CD4-positive, alpha-beta T cell treated with Interleukin-17A for 4 hours (primary cell): ENCODE data around the gene HM13.
"Not testable (repeated sequence)": the region's sequence is repeated elsewhere in the genome, so short reads cannot be mapped to it uniquely, and the experiment has no call there.

ENCODE experiments used
- DNase-seq: peaks from one replicate; pipeline ENCODE4 v3.0.0-alpha.2; 2020; ENCODE audit warnings: mixed read lengths

Gene HM13

DNA sequence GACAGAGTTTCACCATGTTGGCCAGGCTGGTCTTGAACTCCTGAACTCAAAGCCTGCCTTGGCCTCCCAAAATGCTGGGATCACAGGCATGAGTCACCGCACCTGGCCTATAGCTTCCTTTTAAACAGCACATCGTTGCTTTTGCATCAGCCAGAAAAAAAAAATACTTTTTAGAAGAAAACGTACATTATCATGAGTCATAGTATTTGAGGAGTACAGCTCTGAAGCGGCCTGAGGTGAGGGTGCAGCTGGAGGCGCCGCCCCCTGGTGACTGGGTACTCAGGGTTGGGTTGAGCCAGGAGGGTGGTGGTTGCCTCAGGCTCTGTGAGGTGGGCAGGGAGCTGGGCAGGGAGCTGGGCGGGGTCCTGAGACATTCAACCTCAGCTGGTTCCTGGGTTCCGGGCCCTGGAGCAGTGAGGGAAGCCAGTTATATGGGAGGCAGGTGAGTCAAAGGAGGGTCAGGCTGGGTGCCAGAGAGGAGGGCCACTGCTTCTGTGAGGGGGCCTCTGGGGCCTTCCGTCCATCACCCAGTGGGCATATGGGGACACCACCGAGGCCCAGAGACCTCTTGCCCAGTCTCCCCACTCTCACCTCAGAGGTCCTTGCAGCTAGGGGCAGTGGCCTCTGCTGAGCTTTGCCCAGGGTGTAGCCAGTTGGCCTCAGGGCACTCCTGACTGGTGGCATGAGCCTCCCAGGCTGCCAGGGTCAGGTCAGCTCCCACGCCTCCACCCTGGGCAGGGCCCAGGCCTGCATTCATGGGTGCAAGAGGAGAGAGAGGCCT is 79.2 kb downstream of the HM13 start:
- no peak for DNase-seq

DNA sequence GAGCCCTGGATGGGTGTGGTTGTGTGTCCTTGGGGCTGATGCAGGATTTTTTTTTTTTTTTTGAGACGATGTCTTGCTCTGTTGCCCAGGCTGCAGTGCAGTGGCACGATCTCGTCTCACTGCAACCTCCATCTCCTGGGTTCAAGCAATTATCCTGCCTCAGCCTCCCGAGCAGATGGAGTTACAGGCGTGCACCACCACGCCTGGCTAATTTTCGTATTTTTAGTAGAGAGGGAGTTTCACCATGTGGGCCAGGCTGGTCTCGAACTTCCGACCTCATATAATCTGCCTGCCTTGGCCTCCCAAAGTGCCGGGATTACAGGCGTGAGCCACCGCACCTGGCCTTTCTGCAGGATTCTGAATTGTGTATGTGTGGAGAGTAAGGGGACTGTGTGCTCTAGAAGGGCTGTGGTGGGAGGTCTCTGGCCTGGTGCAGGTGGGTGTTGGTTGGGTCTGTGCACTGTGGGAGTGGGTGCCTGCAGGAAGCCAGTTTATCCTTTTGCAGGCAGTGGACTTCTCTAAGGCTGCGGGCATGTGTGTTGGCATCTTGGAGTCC is 79.8 kb downstream of the HM13 start:
- DNase-seq = no peak

DNA sequence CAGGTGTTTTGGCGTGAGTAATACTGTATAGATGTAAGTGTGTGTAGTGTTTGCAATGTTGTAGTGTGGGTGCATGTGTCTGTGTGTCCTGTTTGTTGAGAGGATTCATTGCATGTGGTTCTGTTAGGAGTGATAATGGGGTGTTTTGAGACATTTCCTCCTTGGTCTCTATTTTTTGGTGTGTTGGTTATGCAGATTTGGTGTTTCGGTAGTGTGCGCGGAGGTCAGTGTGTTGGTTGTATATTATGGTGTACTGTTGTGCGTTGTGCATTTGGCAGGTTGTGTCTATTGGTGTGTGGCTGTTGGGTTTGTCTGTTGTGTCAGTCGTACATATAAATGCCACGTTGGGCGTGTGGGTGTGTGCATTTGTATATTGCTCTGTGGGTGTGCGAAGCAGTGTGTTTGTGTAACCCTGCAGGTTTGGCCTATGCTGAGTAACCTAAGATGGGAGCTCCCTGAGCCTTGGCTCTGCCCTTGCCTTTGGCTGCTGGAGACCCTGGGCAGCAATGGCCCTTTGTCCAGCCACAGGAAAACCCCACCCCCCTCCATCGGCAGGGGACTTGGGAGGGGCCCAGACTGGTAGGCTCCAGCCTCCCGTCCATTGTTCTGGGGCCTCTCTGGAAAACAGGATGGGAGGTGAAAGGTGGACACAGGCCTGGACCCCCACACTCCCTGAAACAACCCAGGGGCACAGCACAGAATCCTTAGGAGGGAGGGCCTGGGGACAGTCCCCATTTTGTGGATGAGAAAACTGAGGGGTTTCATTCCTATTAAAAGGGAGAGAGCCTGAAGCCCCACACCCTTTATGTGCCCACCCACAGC is 80.5 kb downstream of the HM13 start:
- no peak for DNase-seq

DNA sequence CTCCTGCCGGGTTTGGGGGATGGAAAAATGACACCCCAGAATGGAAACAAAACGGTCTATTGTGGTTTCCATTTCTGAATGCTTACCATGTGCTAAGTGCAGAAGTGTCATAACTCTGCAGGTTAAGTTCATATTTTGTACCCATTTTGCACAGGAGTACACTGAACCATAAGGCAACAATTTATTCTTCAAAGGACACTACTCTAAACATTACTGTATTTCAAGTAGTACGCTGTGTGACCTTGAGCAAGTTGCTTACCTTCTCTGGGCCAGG is 81.1 kb downstream of the HM13 start:
- DNase-seq = no peak

DNA sequence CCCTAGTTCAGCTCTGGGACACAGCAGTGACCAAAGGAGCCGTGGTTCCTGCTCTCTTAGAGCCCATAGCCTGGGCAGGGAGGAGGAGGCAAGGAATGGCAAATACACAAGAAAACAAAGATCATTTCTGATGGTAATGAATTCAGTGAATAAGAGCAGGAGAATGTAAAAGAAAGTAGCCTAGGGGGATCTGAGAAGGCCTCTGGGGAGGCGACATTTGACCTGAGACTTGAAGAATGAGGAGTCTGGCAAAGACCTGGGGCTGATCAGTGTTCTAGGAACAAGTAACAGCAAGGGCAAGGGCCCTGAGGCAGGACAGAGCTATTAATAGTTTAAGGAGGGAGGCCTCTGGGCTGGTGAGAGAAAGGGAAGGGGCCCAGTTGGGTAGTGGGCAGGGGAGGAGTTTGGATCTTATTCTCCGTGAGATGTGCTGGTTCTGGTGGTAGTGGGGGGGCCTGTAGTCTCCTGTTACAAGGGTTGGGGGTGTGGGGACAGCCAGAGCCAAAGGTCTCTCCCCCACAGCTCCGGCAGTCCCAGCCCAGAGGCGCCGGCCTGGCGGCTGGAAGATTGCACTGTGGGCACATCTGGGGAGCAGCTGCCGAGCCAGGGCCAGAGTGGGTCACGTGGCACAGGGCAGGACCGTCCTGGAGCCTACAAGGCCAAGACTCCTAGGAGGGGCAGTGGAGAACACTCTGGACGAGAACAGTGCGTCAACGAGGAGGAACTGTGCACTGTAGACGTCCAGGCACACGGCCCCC is 81.6 kb downstream of the HM13 start:
- no peak for DNase-seq

DNA sequence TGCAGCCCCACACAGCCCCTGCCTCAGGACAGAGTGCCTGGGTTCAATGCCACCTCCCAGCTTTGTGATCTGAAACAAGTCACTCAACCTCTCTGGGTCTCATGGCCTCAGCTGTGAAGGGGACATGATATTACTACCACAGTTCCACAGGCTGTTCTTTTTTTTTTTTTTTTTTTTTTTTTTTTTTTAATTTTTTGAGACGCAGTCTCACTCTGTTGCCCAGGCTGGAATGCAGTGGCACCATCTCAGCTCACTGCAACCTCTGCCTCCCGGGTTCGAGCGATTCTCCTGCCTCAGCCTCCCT is 82.1 kb downstream of the HM13 start:
- DNase-seq = not testable (repeated sequence)

DNA sequence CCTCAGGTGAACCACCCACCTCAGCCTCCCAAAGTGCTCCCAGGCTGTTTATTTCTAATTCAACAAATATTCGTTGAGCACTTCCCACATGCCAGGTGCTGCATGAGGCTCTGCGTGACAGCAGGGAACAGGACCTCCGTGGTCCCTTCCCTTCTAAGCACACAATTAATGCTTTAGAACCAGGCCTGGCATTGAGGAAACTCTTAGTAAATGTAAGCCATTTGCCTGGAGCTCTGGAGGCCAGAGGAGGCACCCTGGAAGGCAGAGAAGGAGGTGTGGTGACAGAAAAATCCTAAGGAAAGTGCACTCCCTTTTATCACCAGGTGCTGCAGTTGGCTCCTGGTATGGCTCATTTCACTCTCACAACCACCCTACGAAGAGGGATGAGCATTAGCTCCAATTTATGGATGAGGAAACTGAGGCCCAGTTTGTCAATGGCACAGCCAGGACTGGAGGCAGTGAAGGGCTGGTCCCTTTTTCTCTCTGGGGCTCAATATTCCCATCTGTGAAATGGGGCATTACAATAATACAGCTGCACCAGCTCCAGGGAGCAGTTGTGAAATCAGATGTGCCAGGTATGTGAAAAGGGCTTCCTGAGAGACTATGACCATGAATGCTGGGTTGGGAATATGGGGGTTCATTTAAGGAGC is 82.7 kb downstream of the HM13 start:
- DNase-seq = no peak

DNA sequence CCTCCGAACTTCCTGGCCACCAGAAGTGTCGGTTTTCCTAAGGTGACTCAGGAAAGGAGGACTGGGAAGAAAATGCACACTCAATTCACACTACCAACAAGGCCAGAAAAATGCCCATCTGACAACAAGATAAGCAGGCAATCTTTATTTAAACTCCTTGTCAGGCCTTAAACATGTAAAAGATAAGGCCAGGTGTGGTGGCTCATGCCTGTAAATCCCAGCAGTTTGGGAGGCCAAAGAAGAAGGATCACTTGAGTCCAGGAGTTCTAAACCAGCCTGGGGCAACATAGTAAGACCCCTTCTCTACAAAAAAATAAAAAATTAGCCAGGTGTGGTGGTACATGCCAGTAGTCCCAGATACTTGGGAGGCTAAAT is 83.2 kb downstream of the HM13 start:
- no peak for DNase-seq

DNA sequence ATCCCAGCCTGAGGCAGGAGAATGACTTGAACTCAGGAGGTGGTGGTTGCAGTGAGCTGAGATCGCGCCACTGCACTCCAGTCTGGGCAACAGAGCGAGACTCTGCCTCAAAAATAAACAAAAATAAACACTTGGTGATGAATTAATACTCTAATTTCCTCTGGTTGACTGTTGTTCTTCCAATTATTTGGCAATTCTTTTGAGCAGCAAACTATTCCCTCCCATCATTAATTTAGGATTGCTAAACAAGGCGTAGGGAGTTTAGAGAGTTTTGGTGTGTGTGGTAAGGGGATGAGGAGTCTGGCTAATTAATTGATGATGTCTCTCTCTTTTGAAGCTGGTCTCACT is 88.2 kb downstream of the HM13 start:
- DNase-seq = no peak

DNA sequence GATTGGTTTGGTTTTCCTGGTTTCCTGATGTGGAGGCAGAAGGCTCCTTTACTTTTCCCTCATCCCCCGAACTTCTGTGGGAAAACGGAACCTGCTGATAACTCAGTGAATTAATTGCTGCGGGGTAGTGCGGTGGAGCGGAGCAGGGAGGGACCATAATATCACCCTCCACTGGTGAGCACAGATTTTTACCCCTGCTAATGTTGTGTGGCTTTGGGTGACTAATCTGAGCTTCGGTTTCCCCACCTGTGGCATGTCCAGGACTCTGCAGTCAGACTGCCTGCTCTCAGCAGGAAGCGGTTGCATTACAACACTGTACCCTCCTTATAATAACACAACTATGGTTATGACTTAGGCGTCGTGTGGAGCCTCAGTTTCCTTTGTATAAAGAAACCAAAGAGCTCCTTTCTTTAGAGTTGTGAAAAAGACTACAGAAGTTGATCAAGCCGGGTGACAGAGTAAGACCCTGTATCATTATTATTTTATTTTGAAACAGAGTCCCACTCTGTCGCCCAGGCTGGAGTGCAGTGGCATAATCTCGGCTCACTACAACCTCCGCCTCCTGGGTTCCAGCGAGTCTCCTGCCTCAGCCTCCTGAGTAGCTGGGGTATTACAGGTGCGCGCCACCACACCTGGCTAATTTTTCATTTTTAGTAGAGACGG is 88.7 kb downstream of the HM13 start:
- peak; percentile 46 for DNase-seq

DNA sequence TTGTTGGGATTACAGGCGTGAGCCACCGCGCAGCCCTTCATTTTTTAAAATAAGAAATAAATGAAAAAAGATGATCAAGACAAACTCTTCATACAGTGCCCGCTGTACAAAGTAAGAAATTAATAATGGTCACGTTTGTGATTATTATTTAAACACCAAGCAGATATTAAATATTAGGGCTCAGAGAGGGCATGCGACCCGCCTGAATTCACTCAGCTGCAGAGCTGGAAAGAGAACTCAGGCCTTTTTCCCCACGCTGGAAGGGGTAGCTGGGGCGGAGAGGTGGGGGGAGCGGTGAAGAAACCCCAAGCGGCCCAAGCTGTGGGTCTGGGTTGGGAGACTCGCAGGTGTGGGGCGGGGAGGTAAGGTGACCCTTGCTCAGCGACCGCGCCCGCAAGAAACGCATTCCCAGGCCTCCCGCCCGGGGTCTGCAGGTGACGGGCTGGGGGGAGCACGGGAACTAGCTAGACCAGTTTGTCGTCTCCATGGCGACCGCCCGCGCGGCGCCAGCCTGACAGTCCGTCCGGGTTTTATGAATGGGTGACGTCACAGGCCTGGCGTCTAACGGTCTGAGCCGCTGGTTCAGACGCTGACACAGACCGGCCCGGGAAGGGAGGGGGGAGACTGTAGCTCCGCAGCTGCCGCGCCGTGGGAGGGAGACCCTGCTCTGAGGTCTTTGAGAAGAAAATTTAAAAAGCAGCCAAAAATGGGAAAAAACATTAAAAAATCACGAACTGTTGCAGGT is 89.8 kb downstream of the HM13 start:
- DNase-seq = peak; percentile 86

DNA sequence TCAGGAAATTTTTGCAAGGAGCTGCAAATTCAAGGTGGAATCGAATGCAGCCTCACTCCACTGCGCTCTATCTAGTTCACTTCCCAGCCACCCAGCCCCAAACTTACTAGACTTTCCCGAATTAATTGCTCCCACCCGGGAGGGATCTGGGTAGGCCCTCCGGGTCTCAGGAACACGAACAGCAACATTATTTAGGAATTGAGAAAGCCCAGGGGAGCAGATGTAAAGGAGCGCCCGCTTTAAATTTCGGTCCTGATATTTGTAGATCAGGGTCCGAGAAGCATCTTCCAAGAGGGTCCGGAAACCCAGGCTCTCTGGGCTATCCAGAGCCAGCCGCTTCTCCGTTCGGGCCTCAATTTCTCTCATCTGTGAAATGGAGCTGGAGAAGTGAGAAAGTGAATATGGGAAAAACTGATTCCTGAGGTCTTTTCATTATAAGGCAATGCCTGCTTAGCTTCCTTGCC is 90.4 kb downstream of the HM13 start:
- DNase-seq = no peak

DNA sequence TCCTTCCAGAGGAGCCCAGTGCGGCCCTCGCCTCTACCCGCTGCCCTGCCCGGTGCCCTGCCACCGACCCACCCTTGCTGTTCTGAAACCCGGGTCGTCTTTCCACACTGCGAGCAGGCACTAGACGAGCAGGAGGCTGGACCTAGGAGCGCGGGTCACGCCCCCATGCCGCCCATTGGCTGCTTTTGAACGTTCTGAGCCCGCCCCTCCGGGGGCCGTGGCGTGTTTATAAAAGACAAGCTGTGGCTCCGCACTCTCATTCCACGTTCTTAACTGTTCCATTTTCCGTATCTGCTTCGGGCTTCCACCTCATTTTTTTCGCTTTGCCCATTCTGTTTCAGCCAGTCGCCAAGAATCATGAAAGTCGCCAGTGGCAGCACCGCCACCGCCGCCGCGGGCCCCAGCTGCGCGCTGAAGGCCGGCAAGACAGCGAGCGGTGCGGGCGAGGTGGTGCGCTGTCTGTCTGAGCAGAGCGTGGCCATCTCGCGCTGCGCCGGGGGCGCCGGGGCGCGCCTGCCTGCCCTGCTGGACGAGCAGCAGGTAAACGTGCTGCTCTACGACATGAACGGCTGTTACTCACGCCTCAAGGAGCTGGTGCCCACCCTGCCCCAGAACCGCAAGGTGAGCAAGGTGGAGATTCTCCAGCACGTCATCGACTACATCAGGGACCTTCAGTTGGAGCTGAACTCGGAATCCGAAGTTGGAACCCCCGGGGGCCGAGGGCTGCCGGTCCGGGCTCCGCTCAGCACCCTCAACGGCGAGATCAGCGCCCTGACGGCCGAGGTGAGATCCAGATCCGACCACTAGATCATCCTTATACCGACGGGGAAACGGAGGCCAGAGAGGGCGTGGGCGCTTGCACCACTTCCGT is 91.0 kb downstream of the HM13 start, which contains the start of gene ID1:
Gene ID1, plus strand, starts transcription at position 259 of the 871 bp plus-strand sequence. Its CDS starts 99 bp downstream, at position 358.
- peak; percentile 94 for DNase-seq

DNA sequence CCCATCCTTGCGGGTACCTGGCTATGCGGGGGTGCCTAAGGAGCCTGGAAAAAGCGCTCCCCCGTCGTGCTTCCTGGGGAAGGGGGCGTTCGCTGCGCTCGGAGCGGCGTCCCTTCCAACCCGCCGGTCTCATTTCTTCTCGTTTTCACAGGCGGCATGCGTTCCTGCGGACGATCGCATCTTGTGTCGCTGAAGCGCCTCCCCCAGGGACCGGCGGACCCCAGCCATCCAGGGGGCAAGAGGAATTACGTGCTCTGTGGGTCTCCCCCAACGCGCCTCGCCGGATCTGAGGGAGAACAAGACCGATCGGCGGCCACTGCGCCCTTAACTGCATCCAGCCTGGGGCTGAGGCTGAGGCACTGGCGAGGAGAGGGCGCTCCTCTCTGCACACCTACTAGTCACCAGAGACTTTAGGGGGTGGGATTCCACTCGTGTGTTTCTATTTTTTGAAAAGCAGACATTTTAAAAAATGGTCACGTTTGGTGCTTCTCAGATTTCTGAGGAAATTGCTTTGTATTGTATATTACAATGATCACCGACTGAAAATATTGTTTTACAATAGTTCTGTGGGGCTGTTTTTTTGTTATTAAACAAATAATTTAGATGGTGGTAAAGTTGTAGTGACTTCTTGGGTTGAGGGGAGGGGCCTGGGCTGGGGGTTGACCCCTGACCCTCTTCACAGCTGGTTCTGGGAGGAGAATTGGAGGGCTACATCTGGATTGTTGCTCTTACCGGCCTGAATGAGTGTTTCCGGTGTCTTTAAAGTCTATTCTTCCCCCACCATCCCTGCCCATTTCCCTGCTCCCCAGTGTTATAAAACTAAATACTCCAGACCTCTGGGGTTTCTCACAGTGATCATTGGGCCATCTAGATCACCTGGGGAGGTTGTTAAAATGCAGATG is 91.9 kb downstream of the HM13 start:
- peak; percentile 34 for DNase-seq

DNA sequence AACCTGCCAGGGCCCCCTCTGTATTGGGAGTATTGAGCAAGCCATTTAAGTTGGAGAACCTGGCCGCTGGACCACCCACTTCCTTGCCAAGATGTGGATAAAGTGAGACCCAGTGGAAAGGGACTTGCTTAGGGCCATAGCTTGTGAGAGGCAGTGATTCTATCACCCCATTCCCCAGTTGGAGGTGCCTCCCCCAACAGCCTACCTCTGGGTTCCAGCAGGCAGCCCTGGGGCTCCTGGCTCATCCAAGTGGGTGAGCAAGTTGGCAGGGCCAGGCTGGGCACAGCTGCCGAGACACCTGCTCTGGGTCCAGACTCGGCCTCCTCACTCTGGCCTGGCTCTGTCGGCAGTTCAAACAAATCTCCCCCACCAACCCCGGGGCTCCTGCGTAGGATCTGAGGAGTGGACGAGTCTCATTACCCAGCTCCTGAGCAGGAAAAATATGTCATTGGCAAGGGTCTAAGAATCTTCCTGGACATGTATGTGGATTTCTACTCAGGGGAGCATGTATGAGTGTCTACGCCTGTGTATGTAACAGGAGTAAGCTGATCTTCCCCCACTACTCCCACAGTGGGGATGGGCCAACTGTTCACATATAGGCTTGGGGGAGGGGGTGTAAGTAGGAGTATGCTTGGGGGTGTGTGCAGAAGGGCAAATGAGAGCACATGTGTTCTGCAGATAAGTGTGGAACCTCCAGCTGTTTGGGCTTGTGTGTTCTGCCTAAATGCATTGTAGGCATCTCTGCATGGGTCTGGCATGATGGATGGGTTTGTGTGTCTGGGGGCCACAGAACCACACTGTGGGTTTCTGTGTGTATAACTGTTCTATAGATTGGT is 92.8 kb downstream of the HM13 start:
- DNase-seq = no peak

DNA sequence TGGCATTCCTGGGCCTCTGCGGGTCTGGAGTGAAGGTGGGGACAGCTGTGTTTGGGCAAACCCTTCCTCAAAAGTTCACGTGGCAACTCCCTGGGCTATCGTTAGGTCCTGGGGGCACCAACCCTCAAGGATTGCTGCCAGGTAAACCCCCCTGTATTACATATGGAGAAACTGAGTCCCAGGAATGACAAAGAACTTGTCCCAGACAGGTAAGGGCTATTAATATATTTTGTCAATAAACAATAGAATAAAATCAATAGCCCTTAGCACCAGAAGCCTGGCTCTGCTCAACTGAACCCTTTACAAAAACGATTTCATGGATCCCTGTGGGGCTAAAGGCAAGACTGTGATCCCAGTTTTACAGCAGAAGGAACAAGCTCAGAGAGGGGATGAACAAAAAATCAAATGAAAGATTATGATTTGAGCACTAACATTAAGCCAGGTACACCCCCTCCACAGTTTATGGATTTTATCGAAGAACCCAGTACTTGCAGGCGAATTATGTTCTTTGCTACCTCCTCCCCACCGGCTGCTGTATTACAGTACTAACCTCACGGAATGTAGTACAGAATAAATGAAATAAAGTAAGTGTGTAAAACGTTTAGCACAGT is 93.5 kb downstream of the HM13 start:
- DNase-seq = no peak

DNA sequence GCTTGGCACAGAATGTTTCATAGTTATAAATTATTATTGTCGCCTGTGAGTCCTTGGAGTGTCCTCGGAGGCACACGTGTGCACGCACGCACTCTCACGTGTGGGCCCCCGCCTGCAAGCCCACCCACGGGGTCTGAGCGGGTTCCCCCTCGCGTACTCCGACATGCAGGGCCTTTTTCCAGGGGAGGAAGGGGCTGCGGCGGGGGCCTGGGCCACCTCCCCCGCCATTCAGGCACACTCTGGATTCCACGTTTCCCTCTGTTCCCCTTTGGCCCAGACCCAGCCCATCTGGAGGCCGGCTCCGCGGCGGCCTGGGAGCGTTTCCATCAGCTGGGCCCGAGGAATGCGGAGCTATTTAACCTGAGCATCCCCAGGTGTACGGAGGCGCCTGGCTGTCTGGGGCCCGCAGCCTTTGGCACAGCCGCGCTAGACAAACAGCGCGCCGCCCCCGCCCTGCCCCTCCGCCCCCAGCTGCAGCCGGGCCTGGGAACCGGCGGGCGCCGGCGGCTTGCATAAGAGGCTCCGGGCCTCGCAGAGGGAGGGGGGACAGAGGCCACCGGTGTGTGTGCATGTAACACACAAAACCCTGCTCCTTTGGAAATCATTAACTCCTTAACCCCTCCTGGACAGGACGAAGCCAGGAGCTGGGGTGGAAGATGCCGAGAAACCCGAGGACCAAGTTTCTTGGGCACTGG is 94.2 kb downstream of the HM13 start:
- DNase-seq = no peak

DNA sequence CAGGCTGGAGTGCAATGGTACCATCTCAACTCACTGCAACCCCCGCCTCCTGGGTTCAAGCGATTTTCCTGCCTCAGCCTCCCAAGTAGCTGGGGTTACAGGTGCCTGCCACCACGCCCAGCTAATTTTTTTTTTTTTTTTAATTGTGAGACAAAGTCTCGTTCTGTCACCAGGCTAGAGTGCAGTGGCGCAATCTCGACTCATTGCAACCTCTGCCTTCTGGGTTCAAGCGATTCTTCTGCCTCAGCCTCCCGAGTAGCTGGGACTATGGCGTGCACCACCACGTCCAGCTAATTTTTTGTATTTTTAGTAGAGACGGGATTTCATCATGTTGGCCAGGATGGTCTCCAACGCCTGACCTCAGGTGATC is 98.0 kb downstream of the HM13 start:
- not testable (repeated sequence) for DNase-seq
